Measurements from ENCODE around the gene SYK. TPM values are rescaled to one million over a fixed set of nuclear protein-coding genes. Genes with fewer than 3 reads are reported as not detected.

SYK gene
- total and polyA plus RNA-seq, 7 experiments from 2014 or later, result 0.26 to 71.6 (median 2.1) TPM

- H3K9me3 Mint-ChIP-seq, result peaks cover 0 to 7% (median 0%) of the 10 kb centered on the region in 11 donors
- Histone ChIP-seq H3K4me3 (ENCODE audit: low read length) (no peak overlapping the region), H3K27me3 (ENCODE audit: control insufficient read depth in 2 of 2, insufficient read depth in 2 of 2, low read length in 2 of 2) (no peaks in the 10 kb centered on the region), H3K36me3 (ENCODE audit: control insufficient read depth in 2 of 3, insufficient read depth in 3 of 3, low read length in 3 of 3) (no peaks in the 10 kb centered on the region), H3K9me3 (ENCODE audit: control insufficient read depth in 2 of 3, low read length in 3 of 3) (no peaks in the 10 kb centered on the region), H3K4me1 (ENCODE audit: control insufficient read depth in 2 of 2, insufficient read depth in 2 of 2, low read length in 2 of 2) (no peaks in the 10 kb centered on the region), H3K27ac (ENCODE audit: low read depth, low read length) (no peak overlapping the region)
- no peak overlapping the region for H3K4me3 Mint-ChIP-seq
- ChIA-PET CTCF (no interaction called here), POLR2A (no interaction called here)
- intact Hi-C loops (cut with micrococcal nuclease), result no loop called here
- peaks cover 0 to 4% (median 0%) of the 10 kb centered on the region in 7 donors for H3K4me1 Mint-ChIP-seq
- no peaks in the 10 kb centered on the region for H3K36me3 Mint-ChIP-seq
- H3K27me3 Mint-ChIP-seq, result peaks cover 0 to 3% (median 0%) of the 10 kb centered on the region in 5 donors
- no peak for ATAC-seq
- H3K27ac Mint-ChIP-seq, result no peak overlapping the region
- no peak for DNase-seq
Observed at GRCh38 chr9:90903766-90904424, 102.3 kb downstream of the SYK start.

- Mint-ChIP-seq H3K27ac (no peak overlapping the region), H3K27me3 (peaks cover 0 to 3% (median 0%) of the 10 kb centered on the region in 5 donors), H3K4me1 (peaks cover 0 to 4% (median 0%) of the 10 kb centered on the region in 7 donors), H3K9me3 (peaks cover 0 to 7% (median 0%) of the 10 kb centered on the region in 11 donors), H3K36me3 (no peaks in the 10 kb centered on the region), H3K4me3 (no peak overlapping the region)
- no peaks in the 10 kb centered on the region for H3K4me1 ChIP-seq (ENCODE audit: control insufficient read depth in 2 of 2, insufficient read depth in 2 of 2, low read length in 2 of 2)
- intact Hi-C loops (cut with micrococcal nuclease), result no loop called here
- H3K9me3 ChIP-seq (ENCODE audit: control insufficient read depth in 2 of 3, low read length in 3 of 3), result no peaks in the 10 kb centered on the region
- H3K27ac ChIP-seq (ENCODE audit: low read depth, low read length), result no peak overlapping the region
- H3K4me3 ChIP-seq (ENCODE audit: low read length), result no peak overlapping the region
- ATAC-seq (no peak), DNase-seq (no peak)
- ChIA-PET POLR2A (no interaction called here), CTCF (no interaction called here)
- no peaks in the 10 kb centered on the region for H3K27me3 ChIP-seq (ENCODE audit: control insufficient read depth in 2 of 2, insufficient read depth in 2 of 2, low read length in 2 of 2)
- no peaks in the 10 kb centered on the region for H3K36me3 ChIP-seq (ENCODE audit: control insufficient read depth in 2 of 3, insufficient read depth in 3 of 3, low read length in 3 of 3)
Observed at GRCh38 chr9:90904706-90905478, 103.3 kb downstream of the SYK start.

- Mint-ChIP-seq H3K9me3 (peaks cover 0 to 7% (median 0%) of the 10 kb centered on the region in 11 donors), H3K36me3 (no peaks in the 10 kb centered on the region), H3K27me3 (peaks cover 0 to 3% (median 0%) of the 10 kb centered on the region in 5 donors), H3K4me1 (peaks cover 0 to 4% (median 0%) of the 10 kb centered on the region in 7 donors), H3K27ac (no peak overlapping the region), H3K4me3 (no peak overlapping the region)
- no peaks in the 10 kb centered on the region for H3K4me1 ChIP-seq (ENCODE audit: control insufficient read depth in 2 of 2, insufficient read depth in 2 of 2, low read length in 2 of 2)
- H3K4me3 ChIP-seq (ENCODE audit: low read length), result no peak overlapping the region
- H3K27ac ChIP-seq (ENCODE audit: low read depth, low read length), result no peak overlapping the region
- no peaks in the 10 kb centered on the region for H3K9me3 ChIP-seq (ENCODE audit: control insufficient read depth in 2 of 3, low read length in 3 of 3)
- DNase-seq, result no peak
- H3K27me3 ChIP-seq (ENCODE audit: control insufficient read depth in 2 of 2, insufficient read depth in 2 of 2, low read length in 2 of 2), result no peaks in the 10 kb centered on the region
- H3K36me3 ChIP-seq (ENCODE audit: control insufficient read depth in 2 of 3, insufficient read depth in 3 of 3, low read length in 3 of 3), result no peaks in the 10 kb centered on the region
- intact Hi-C loops (cut with micrococcal nuclease), result no loop called here
- ChIA-PET CTCF (interaction anchor here (1.4 kb wide), 1 partner anchor 9 kb away, joined by 3 read pairs; no protein-coding TSS in a partner anchor), POLR2A (no interaction called here)
- no peak for ATAC-seq
Observed at GRCh38 chr9:90905822-90906221, 104.2 kb downstream of the SYK start.

DNA sequence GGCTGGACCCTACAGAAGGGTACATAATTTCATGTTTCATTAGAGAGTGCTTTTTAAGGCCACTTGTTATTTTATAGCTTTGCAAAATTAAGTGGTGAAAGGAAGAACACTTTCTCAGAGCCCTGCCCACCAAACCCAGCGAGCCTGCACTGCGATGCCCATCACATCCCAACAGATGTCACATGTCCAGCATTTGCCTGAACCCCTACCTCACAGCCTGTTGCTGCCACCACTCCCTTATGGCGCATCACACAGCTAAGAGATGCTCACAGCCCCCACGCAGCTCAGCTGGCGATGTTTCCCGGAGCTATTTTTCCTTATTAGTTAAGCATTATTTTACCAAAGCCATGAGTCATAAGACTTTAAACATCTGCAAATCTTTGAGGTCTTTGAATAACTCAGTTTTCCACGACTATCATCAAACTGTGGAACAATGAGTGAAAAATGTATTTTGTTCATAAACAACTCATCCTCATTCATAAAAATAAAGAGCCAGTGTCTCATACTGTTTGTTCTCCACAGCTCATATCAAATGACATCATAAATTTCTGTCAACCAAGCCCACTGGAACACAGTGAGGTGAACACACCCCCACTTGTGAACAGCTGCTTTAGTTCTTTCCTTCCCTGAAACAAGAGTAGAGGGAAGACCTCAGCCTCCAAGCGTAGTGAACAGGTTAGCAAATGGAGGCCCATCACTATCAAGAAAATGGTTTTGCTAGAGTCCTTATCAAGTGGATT, 104.9 kb downstream of the SYK start:
- POLR2A ChIA-PET, result no interaction called here
- ATAC-seq, result no peak
- H3K36me3 Mint-ChIP-seq, result no peaks in the 10 kb centered on the region

GRCh38 chr9:90907056-90907445, 105.4 kb downstream of the SYK start:
- H3K27me3 ChIP-seq (ENCODE audit: control insufficient read depth in 2 of 2, insufficient read depth in 2 of 2, low read length in 2 of 2), result no peaks in the 10 kb centered on the region
- no peaks in the 10 kb centered on the region for H3K9me3 ChIP-seq (ENCODE audit: control insufficient read depth in 2 of 3, low read length in 3 of 3)
- H3K36me3 ChIP-seq (ENCODE audit: control insufficient read depth in 2 of 3, insufficient read depth in 3 of 3, low read length in 3 of 3), result no peaks in the 10 kb centered on the region
- Mint-ChIP-seq H3K4me3 (no peak overlapping the region), H3K36me3 (no peaks in the 10 kb centered on the region), H3K4me1 (peaks cover 0 to 4% (median 0%) of the 10 kb centered on the region in 7 donors), H3K9me3 (peaks cover 0 to 6% (median 0%) of the 10 kb centered on the region in 11 donors), H3K27me3 (peaks cover 0 to 3% (median 0%) of the 10 kb centered on the region in 5 donors), H3K27ac (no peak overlapping the region)
- ChIA-PET CTCF (interaction anchor here (0.7 to 1.0 kb wide), 2 partner anchors 12 to 820 kb away, joined by 3 read pairs; no protein-coding TSS in a partner anchor), POLR2A (no interaction called here)
- no peak overlapping the region for H3K27ac ChIP-seq (ENCODE audit: low read depth, low read length)
- H3K4me1 ChIP-seq (ENCODE audit: control insufficient read depth in 2 of 2, insufficient read depth in 2 of 2, low read length in 2 of 2), result no peaks in the 10 kb centered on the region
- H3K4me3 ChIP-seq (ENCODE audit: low read length), result no peak overlapping the region
- DNase-seq (no peak), ATAC-seq (no peak)
- intact Hi-C loops (cut with micrococcal nuclease), result no loop called here

More for the DNA sequence above, 104.9 kb downstream of the SYK start:
- Histone ChIP-seq H3K9me3 (ENCODE audit: control insufficient read depth in 2 of 3, low read length in 3 of 3) (no peaks in the 10 kb centered on the region), H3K27ac (ENCODE audit: low read depth, low read length) (no peak overlapping the region), H3K4me1 (ENCODE audit: control insufficient read depth in 2 of 2, insufficient read depth in 2 of 2, low read length in 2 of 2) (no peaks in the 10 kb centered on the region), H3K4me3 (ENCODE audit: low read length) (no peak overlapping the region), H3K36me3 (ENCODE audit: control insufficient read depth in 2 of 3, insufficient read depth in 3 of 3, low read length in 3 of 3) (no peaks in the 10 kb centered on the region), H3K27me3 (ENCODE audit: control insufficient read depth in 2 of 2, insufficient read depth in 2 of 2, low read length in 2 of 2) (no peaks in the 10 kb centered on the region)
- DNase-seq, result no peak
- intact Hi-C loops (cut with micrococcal nuclease), result no loop called here
- Mint-ChIP-seq H3K27me3 (peaks cover 0 to 3% (median 0%) of the 10 kb centered on the region in 5 donors), H3K4me1 (peaks cover 0 to 4% (median 0%) of the 10 kb centered on the region in 7 donors), H3K4me3 (no peak overlapping the region), H3K27ac (no peak overlapping the region), H3K9me3 (peaks cover 0 to 7% (median 0%) of the 10 kb centered on the region in 11 donors)
- CTCF ChIA-PET, result interaction anchor here (0.7 to 1.4 kb wide), 3 partner anchors 9 to 820 kb away, joined by 3 read pairs; no protein-coding TSS in a partner anchor

- Histone ChIP-seq H3K27me3 (ENCODE audit: control insufficient read depth in 2 of 2, insufficient read depth in 2 of 2, low read length in 2 of 2) (no peaks in the 10 kb centered on the region), H3K4me1 (ENCODE audit: control insufficient read depth in 2 of 2, insufficient read depth in 2 of 2, low read length in 2 of 2) (no peaks in the 10 kb centered on the region), H3K27ac (ENCODE audit: low read depth, low read length) (no peak overlapping the region), H3K9me3 (ENCODE audit: control insufficient read depth in 2 of 3, low read length in 3 of 3) (no peaks in the 10 kb centered on the region), H3K4me3 (ENCODE audit: low read length) (no peak overlapping the region), H3K36me3 (ENCODE audit: control insufficient read depth in 2 of 3, insufficient read depth in 3 of 3, low read length in 3 of 3) (no peaks in the 10 kb centered on the region)
- H3K4me3 Mint-ChIP-seq, result no peak overlapping the region
- no peak overlapping the region for H3K27ac Mint-ChIP-seq
- POLR2A ChIA-PET, result no interaction called here
- peaks cover 0 to 4% (median 0%) of the 10 kb centered on the region in 7 donors for H3K4me1 Mint-ChIP-seq
- peaks cover 0 to 3% (median 0%) of the 10 kb centered on the region in 11 donors for H3K9me3 Mint-ChIP-seq
- no peaks in the 10 kb centered on the region for H3K36me3 Mint-ChIP-seq
- intact Hi-C loops (cut with micrococcal nuclease), result no loop called here
- no peak for ATAC-seq
- CTCF ChIA-PET, result interaction anchor here (1.0 kb wide), 1 partner anchor 819 kb away, joined by 3 read pairs; no protein-coding TSS in a partner anchor
- DNase-seq, result no peak
- H3K27me3 Mint-ChIP-seq, result peaks cover 0 to 3% (median 0%) of the 10 kb centered on the region in 5 donors
Observed at GRCh38 chr9:90907790-90908189, 106.2 kb downstream of the SYK start.

Measured in naive thymus-derived CD4-positive, alpha-beta T cell (primary cell).